GM19328 (cell line): Measurements from ENCODE around the gene KMT2A.
A peak's percentile ranks its signal among the peaks of the same experiment; 100 is the strongest.
"Not testable (repeated sequence)": the region's sequence is repeated elsewhere in the genome, so short reads cannot be mapped to it uniquely, and the experiment has no call there.

ENCODE experiments used
- ATAC-seq: cut with Tn5 transposase; IDR thresholded peaks from one replicate; pipeline ENCODE4 v1.9.1; 2021; ENCODE audit warnings: mild to moderate bottlenecking, moderate library complexity; ENCODE audit not compliant: unreplicated experiment

KMT2A gene

DNA sequence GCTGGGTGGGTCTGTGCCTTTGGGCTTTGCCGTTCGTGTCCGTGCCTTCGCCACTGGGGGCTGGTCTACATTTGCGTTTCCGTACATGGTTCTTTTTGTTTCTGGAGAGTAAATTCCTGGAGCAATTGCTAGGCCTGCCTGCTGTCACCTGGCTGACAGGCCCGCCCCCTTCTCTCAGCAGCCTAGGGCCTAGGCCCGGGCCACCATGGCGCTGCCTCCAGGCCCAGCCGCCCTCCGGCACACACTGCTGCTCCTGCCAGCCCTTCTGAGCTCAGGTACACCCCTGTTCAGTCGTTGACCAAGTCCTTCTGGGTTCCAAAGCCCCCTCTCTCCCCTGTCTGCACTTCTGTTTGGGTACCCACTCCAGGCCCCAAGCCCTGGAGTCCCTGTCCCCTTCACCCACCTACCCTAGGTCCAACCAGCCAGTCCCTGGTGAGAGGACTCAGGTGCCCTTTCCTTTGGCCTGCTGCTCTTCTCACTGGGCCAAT, 95.3 kb downstream of the KMT2A start:
- no peak for ATAC-seq

DNA sequence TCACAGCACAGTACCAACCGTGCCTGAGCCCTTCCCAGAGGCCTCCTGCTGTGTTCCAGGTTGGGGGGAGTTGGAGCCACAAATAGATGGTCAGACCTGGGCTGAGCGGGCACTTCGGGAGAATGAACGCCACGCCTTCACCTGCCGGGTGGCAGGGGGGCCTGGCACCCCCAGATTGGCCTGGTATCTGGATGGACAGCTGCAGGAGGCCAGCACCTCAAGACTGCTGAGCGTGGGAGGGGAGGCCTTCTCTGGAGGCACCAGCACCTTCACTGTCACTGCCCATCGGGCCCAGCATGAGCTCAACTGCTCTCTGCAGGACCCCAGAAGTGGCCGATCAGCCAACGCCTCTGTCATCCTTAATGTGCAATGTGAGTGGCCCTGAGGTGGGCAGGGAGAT, 95.8 kb downstream of the KMT2A start:
- ATAC-seq = no peak

DNA sequence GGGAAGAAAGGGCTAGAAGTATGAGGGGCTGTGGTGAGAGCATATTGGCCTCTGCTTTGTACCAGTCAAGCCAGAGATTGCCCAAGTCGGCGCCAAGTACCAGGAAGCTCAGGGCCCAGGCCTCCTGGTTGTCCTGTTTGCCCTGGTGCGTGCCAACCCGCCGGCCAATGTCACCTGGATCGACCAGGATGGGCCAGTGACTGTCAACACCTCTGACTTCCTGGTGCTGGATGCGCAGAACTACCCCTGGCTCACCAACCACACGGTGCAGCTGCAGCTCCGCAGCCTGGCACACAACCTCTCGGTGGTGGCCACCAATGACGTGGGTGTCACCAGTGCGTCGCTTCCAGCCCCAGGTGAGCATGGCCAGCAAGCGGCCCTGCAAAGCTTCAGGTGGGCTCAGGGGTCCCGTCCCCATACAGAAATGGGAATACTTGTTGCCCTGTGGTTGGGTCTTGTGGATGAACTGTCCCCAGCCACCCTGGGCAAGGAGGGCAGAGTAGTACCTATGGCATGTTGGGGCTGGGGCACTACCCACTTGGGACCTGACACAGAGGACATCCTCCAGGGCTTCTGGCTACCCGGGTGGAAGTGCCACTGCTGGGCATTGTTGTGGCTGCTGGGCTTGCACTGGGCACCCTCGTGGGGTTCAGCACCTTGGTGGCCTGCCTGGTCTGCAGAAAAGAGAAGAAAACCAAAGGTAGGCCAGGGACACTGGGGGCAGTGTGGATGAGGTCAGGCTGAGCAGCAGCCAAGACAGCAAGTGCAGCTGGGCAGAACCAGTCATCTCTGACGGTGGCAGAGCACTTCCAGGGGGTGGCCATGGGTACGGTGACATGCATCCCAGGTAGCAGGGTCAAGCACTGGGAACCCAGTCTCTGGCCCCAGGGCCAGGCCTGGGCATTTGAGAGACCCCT, 96.8 kb downstream of the KMT2A start:
- no peak for ATAC-seq

DNA sequence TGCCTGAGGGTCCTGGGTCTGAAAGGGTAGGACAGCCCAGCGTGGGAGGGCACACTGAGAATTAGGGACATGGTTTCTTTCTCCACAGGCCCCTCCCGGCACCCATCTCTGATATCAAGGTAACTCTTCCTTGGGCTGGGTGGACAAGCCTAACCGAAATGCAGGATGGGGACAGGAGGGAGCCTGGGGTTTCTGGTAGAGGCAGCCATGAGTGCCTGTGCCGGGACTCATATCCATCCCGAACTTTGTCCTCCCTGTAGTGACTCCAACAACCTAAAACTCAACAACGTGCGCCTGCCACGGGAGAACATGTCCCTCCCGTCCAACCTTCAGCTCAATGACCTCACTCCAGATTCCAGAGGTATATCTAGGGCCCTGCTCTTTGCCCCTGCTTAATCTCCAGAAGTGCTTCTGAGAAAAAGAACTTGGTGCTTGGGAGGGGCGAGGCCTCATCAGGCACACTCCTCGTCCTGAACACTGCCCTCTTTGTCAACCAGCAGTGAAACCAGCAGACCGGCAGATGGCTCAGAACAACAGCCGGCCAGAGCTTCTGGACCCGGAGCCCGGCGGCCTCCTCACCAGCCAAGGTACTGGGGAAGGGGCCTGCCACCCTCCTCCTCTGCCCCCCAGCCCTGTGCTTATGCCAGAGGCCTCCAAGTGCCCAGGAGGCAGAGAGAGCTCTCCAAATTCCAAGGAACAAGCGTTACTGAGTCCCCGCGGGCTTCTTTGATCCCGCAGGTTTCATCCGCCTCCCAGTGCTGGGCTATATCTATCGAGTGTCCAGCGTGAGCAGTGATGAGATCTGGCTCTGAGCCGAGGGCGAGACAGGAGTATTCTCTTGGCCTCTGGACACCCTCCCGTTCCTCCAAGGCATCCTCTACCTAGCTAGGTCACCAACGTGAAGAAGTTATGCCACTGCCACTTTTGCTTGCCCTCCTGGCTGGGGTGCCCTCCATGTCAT, 97.8 kb downstream of the KMT2A start:
- no peak for ATAC-seq

DNA sequence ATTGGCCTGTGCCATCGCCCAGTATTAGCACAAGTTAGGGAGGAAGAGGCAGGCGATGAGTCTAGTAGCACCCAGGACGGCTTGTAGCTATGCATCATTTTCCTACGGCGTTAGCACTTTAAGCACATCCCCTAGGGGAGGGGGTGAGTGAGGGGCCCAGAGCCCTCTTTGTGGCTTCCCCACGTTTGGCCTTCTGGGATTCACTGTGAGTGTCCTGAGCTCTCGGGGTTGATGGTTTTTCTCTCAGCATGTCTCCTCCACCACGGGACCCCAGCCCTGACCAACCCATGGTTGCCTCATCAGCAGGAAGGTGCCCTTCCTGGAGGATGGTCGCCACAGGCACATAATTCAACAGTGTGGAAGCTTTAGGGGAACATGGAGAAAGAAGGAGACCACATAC, 99.0 kb downstream of the KMT2A start:
- ATAC-seq = no peak

DNA sequence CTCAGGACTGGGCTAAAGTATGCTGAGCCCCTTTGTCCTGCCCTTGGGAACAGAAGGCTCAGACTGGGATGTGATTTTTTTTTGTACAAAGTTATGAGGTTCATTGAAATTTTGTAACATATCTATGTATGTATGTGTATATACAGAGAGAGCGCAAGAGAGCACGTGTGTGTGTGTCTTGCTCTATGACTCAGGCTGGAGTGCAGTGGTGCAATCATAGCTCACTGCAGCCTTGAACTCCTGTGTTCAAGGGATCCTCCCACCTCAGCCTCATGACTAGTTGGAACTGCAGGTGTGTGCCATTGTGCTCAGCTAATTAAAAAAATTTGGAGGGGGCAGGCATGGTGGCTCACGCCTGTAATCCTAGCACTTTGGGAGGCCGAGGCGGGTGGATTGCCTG, 100.4 kb downstream of the KMT2A start:
- ATAC-seq = no peak

DNA sequence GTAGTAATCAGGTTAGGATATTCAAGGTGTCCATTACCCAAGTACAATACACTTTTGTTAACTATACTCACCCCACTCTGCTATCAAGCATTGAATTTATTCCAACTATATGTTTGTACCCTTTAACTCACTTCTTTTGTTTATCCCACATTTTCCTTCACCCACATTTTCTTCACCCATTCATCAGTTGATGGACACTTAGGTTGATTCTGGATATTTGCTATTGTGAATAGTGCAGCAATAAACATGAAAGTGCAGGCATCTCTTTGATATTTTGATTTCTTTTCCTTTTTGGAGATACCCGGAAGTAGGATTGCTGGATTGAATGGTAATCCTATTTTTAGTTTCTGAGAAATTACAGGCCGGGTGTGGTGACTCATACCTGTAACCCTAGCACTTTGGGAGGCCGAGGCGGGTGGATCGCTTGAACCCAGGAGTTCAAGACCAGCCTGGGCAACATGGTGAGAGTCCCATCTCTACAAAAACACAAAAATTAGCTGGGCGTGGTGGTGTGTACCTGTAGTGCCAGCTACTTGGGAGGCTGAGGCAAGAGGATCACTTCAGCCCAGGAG, 101.2 kb downstream of the KMT2A start:
- no peak for ATAC-seq

DNA sequence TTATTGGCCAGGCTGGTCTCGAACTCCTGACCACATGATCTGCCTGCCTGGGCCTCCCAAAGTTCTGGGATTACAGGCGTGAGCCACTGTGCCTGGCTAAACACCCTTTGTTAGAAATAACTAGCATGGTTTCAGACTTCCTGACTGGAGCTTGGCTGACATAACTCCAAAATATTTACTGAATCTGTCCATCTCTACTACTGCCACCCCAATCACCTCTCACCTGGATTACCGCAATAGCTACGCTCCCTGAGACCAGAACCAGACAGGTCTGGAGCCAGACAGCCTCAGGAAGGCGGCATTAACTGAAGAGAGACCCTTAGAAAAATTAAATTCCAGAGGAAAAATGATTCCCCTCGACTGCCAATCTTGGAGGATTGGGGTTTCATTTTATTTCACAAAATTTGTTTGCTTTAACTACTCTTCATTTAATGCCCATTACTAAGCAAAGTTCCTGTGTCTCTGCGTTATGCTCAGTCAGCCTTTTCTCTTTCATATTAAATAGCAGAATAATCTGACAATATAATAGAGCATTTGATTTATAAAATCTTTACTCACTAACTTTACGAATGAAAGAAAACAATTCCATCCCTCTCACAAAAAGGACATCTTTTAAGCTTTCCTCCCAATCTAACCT, 107.8 kb downstream of the KMT2A start:
- ATAC-seq = no peak

DNA sequence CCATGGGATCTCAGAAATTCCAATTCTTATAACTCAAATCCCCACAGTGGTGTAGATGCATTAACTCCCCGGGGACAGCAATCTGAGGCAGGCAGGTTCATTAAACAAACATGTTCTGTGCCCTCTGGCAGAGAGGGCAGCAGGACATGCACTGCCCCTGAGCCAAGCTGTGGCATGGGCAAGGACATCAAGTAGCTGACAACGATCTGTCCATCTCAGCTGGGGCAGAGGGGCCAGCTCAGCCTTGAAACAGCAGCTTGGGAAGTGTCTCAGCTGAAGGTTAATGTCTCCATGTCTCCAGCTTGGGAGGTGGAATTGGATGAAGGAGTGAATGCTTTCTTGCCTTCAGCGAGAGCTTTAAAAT, 108.3 kb downstream of the KMT2A start:
- ATAC-seq = no peak

DNA sequence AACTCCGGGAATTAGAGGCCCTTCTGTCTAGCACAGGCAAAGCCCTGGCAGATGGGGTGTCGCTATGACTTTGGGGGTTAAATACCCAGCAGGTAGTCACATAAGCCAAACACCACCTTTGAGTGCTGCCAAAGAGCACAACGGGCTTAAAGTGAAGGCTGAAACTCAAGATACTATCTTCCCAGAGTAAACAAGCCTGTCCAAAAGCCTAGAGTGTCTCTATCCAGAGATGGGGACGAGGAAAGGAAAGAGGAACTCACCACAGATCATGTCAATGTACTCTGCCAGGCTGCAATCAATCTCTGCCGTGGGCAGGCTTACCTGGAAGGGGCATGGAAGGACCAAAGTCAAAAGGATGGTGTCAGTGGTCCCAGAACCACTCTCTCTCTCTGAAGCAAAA, 109.2 kb downstream of the KMT2A start:
- no peak for ATAC-seq

DNA sequence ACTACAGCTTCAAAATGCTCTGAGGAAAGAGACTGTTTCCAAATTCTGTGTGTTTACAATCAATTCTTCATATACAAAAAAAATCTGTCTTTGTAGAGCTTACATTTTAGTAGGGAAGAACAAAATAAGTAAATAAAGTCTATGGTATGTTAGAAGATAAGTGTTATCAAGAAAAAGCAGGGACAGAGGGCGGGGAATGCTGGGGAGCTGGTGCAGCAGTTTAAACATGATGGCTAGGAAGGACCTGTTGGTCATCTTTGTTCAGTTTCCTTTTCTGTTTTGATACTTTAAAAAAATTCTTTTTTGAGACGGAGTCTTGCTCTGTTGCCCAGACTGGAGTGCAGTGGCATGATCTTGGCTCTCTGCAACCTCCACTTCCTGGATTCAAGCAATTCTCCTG, 110.8 kb downstream of the KMT2A start:
- ATAC-seq = no peak

DNA sequence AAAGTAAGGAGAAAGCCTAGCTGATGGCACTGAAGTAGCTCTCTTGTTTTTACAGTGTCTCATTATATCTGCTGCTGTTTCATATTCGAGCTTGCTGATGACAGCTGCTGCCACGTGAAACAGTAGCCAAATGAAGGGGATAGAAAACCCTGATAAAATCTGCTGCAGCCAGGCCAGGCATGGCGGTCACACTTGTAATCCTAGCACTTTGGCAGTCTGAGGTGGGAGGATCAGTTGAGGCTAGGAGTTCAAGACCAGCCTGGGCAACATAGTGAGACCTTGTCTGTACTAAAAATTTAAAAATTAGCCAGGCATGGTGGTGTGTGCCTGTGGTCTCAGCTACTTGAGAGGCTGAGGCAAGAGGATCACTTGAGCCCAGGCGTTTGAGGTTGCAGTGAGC, 116.0 kb downstream of the KMT2A start:
- ATAC-seq = no peak

DNA sequence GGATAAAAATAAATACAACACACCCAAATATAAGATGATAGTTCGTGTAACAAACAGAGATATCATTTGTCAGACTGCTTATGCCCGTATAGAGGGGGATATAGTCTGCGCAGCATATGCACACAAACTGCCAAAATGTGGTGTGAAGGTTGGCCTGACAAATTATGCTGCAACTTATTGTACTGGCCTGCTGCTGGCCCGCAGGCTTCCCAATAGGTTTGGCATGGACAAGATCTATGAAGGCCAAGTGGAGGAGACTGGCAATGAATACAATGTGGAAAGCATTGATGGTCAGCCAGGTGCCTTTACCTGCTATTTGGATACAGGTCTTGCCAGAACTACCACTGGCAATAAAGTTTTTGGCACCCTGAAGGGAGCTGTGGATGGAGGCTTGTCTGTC, 124.5 kb downstream of the KMT2A start:
- ATAC-seq = no peak

DNA sequence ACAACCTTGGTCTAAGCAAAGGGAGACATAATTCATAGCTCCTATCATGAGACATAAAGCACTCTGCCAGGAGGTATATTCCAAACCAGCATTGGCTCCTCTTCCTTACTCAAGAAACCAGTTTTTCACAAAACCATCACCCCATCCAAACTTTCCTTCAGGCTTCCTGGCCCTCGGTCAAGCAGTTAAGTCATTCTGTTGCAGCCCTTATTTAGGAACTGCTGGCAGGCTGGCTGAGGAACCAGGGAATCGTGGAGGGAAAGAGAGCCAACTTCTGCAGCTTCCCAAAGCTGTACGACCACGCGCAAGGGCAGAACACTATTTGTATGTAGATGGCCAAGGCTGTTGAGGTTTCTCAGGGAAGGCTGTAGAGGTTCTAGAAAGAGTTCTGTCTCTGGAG, 128.8 kb downstream of the KMT2A start:
- ATAC-seq = no peak

DNA sequence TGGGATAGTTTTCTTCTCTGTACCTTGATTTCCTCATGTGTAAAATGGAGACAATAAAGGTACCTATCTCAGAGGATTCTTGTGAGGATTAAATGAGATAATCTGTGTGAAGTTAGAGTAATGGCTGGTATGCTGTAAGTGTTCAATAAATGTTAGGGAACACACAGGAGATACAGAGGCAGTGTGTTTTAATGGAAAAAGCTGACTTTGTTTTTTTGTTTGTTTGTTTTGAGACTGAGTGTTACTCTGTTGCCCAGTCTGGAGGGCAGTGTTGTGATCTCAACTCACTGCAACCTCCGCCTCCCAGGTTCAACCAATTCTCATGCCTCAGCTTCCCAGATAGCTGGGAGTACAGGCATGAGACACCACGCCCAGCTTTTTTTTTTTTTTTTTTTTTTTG, 133.4 kb downstream of the KMT2A start:
- no peak for ATAC-seq

DNA sequence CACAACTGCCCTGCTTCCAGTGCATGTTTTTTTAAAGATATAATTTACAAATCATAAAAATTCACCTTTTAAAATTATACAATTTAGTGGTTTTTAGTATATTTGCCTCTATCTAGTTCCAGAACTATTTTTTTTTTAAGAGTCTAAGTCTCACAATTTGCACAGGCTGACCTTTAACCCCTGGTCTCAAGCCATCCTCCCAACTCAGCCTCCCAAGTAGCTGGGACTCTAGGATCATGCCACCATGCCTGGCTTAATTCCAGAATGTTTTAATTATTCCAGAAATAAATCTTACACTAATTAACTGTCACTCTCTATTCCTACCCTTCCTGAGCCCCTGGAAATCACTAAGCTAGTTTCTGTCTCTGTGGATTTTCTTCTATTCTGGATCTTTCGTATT, 134.5 kb downstream of the KMT2A start:
- no peak for ATAC-seq

DNA sequence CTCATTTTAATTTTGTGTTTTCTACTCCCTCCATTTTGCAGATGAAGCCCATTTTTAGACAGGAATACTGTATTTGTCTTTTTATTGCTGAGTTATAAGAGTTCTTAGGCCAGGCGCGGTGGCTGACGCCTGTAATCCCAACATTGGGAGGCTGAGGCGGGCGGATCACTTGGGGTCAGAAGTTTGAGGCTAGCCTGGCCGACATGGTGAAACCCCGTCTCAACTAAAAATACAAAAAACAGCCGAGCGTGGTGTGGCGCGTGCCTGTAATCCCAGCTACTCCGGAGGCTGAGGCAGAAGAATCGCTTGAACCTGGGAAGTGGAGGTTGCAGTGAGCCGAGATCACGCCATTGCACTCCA, 135.4 kb downstream of the KMT2A start:
- ATAC-seq = not testable (repeated sequence)

DNA sequence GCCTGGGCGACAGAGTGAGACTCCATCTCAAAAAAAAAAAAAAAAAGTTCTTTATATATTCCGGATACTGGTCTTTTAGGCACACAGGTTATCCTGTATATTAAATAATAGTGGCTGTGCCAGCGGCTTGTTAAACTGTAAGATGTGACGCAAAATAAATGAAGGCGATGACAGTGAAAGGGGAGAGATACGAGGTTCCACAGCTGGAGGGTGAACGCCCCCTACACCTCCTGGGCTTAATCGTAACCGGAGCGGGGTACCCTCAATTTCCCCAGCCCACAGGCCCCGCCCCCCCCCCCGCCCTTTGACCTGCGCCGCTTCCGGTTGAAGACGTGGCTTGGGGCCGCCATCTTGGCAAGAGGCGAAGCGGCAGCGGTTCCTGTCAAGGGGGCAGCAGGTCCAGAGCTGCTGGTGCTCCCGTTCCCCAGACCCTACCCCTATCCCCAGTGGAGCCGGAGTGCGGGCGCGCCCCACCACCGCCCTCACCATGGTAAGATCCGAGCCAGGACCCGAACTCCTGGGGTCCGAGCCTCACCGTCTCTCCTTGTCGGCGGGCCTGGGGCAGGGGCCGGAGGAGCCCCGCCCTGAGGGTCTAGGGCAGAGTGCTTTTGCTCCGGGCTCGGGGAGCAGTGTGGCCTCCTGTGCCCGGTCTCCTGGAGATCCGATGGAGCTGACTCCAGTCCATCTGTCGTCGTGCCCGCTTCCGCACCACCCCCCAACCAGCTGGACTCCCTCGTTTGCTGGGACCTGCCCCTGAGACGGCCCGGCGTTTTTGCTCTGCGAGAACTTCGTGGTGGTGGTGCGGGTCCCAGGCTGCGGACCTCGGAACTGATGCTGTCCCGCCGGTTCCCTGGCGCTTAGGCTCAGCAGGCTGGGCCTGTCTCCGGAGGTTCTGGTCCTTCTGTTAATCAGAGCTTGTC, 136.0 kb downstream of the KMT2A start, which contains the start of gene ARCN1:
ARCN1 (plus strand) TSS at position 349 of the 920 bp plus-strand sequence; CDS start at position 488, 139 bp downstream.
- peak; percentile 67 for ATAC-seq

DNA sequence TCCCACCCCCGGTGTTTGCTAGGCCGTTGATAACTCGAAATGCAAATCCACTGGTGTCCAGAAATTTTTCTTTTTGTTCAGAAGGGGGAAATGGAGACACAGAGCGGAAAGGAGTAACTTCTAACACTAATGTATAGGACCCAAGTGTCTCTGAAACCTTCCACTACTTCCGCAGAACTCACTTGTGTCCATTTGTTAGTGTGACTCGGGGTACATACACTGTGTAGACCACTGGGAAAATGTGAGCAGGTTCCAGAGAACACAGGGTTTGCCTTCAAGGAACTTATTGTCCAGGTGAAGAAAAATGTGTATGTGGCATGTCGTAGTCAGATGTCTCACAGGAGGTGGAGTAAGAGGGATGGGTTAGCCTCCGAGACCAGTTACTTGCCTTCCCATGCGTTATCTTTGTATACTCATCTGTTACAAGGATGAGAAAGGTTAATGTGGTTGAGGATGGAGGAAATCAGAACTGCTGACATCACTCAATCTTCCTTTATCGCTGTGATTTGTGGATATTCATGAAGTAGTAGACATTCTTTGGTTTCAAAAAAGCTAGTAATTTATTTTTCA, 136.8 kb downstream of the KMT2A start:
- ATAC-seq = peak; percentile 24
